ENCODE results near the gene HCFC2. TPM values are rescaled to one million over a fixed set of nuclear protein-coding genes. Genes with fewer than 3 reads are reported as not detected.

HCFC2 gene
- total and polyA plus RNA-seq, 2 of the 4 experiments (the other 2 are of a cell fraction): 12.0 to 34.2 TPM

- peak overlapping the region; percentile 96 for H3K23ac ChIP-seq (ENCODE audit: low read depth, low read length)
- peak overlapping the region; percentile 93 for H2BK5ac ChIP-seq (ENCODE audit: low read depth, low read length, poor library complexity, severe bottlenecking)
- dilution Hi-C loops (cut with HindIII; ENCODE audit: low sequenced_read_pairs, unreplicated experiment): no loop called here
- H2BK120ac ChIP-seq (ENCODE audit: low read depth, low read length): peak overlapping the region; percentile 92
- H2BK20ac ChIP-seq (ENCODE audit: low read depth, low read length): peak overlapping the region; percentile 23
- intact Hi-C loops (cut with micrococcal nuclease): loop anchor here (2.0 to 5.0 kb wide), 4 partner anchors 45 to 224 kb away; partner anchors contain the start of gene TDG
- peak; percentile 30 for ATAC-seq (ENCODE audit: low read depth)
- peak overlapping the region; percentile 97 for H3K4ac ChIP-seq (ENCODE audit: low read depth, low read length)
- H2BK15ac ChIP-seq (ENCODE audit: low read depth, low read length): peak overlapping the region; percentile 86; the same call in 2 of the 3 replicates
- H3K36me3 ChIP-seq (ENCODE audit: control insufficient read depth, insufficient read depth, low read length): peaks cover 4% of the 10 kb centered on the region
- peaks cover 2% of the 10 kb centered on the region for H3K4me1 ChIP-seq (ENCODE audit: control insufficient read depth, insufficient read depth, low read length)
- ChIA-PET CTCF (interaction anchor here (0.7 to 1.6 kb wide), 2 partner anchors 46 to 73 kb away, joined by 3 to 5 read pairs; no protein-coding TSS in a partner anchor), POLR2A (ENCODE audit: unreplicated experiment) (interaction anchor here (0.9 kb wide), 1 partner anchor 98 kb away, joined by 3 read pairs; the partner anchor contains the start of gene TDG)
- peak overlapping the region; percentile 84 for H4K5ac ChIP-seq (ENCODE audit: low read depth, low read length)
- no peaks in the 10 kb centered on the region for H3K9me3 ChIP-seq (ENCODE audit: control insufficient read depth, insufficient read depth, low read length)
- H2AFZ ChIP-seq (replicated peaks; ENCODE audit: low read length, poor library complexity): peak overlapping the region; percentile 100
- no peak for TF ChIP-seq FOS (IDR thresholded peaks at IDR 0.05; ENCODE audit: low read depth, low read length)
- TF ChIP-seq BHLHE40 (IDR thresholded peaks at IDR 0.05; ENCODE audit: low read depth, low read length): no peak
- TF ChIP-seq, protein P1, sequence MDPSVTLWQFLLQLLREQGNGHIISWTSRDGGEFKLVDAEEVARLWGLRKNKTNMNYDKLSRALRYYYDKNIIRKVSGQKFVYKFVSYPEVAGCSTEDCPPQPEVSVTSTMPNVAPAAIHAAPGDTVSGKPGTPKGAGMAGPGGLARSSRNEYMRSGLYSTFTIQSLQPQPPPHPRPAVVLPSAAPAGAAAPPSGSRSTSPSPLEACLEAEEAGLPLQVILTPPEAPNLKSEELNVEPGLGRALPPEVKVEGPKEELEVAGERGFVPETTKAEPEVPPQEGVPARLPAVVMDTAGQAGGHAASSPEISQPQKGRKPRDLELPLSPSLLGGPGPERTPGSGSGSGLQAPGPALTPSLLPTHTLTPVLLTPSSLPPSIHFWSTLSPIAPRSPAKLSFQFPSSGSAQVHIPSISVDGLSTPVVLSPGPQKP (IDR thresholded peaks at IDR 0.05; ENCODE audit: borderline replicate concordance, low read depth, low read length): no peak
- TF ChIP-seq, protein P2, sequence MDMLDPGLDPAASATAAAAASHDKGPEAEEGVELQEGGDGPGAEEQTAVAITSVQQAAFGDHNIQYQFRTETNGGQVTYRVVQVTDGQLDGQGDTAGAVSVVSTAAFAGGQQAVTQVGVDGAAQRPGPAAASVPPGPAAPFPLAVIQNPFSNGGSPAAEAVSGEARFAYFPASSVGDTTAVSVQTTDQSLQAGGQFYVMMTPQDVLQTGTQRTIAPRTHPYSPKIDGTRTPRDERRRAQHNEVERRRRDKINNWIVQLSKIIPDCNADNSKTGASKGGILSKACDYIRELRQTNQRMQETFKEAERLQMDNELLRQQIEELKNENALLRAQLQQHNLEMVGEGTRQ (IDR thresholded peaks at IDR 0.05; ENCODE audit: low read depth, low read length): no peak
- TF ChIP-seq RFX5 (IDR thresholded peaks at IDR 0.05; ENCODE audit: low read depth, low read length): no peak
- no peak for TF ChIP-seq MAFK (IDR thresholded peaks at IDR 0.05; ENCODE audit: low read depth, low read length)
- TF ChIP-seq CHD1 (IDR thresholded peaks at IDR 0.05; ENCODE audit: low read depth, low read length): no peak
- no peak for TF ChIP-seq POLR2A (IDR thresholded peaks at IDR 0.05; ENCODE audit: low read depth, low read length)
- peak overlapping the region; percentile 77 for H3K14ac ChIP-seq (replicated peaks; ENCODE audit: low read depth, low read length)
- H3K27ac ChIP-seq (ENCODE audit: insufficient read depth, low read length): peak overlapping the region; percentile 91
- H3K79me1 ChIP-seq (ENCODE audit: low read depth in 1 of 2, low read length in 2 of 2): peaks cover 27 to 42% of the 10 kb centered on the region in 2 experiments
- WGBS, 2 experiments (ENCODE audit: extremely low coverage in 2 of 2, insufficient read length in 1 of 2): 0% methylated on average over 2 of the region's 7 CpGs; no CpG with 5 or more reads in 1 of the 2 experiments
- peak overlapping the region; percentile 89 for H3K4me3 ChIP-seq (ENCODE audit: insufficient read depth, low read depth, low read length)
- H3K4me2 ChIP-seq (ENCODE audit: low read depth, low read length): peak overlapping the region; percentile 94
- no peaks in the 10 kb centered on the region; the same call in 1 of the 2 replicates for H4K20me1 ChIP-seq (ENCODE audit: insufficient read depth, low read length)
- H3K9me1 ChIP-seq (ENCODE audit: insufficient read depth, low read length): peaks cover 5% of the 10 kb centered on the region
- peak overlapping the region; percentile 86 for H4K91ac ChIP-seq (ENCODE audit: insufficient read depth, low read depth, low read length)
- H4K8ac ChIP-seq (ENCODE audit: low read depth in 2 of 2, low read length in 2 of 2): peak overlapping the region; percentile 70 to 95
- DNase-seq: peak; percentile 61
- H3K27me3 ChIP-seq (ENCODE audit: control insufficient read depth, insufficient read depth, low read length): no peaks in the 10 kb centered on the region
- in situ Hi-C loops (cut with MboI; ENCODE audit: low sequenced_read_pairs): no loop called here
- peak overlapping the region; percentile 94 for H2AK9ac ChIP-seq (replicated peaks; ENCODE audit: low read depth, low read length, poor library complexity)
- peak overlapping the region; percentile 87 for H3K56ac ChIP-seq (ENCODE audit: extremely low read depth, insufficient read depth, low read length)
- peak overlapping the region; percentile 81 for H2AK5ac ChIP-seq (ENCODE audit: low read depth, low read length)
- BruUV-seq (replicated peaks): no TSS peak
- H3K9ac ChIP-seq (ENCODE audit: low read depth, low read length): peak overlapping the region; percentile 90
- H3K18ac ChIP-seq (ENCODE audit: low read depth, low read length): peak overlapping the region; percentile 85
Observed at GRCh38 chr12:104063712-104064030, 660 bp upstream of the HCFC2 start.

Data from IMR-90 (cell line).